Measurements from ENCODE around the gene OR6J1. TPM values are rescaled to one million over a fixed set of nuclear protein-coding genes. Genes with fewer than 3 reads are reported as not detected.
A peak's percentile ranks its signal among the peaks of the same experiment; 100 is the strongest.
"Not testable (repeated sequence)": the region's sequence is repeated elsewhere in the genome, so short reads cannot be mapped to it uniquely, and the experiment has no call there.

The OR6J1 gene
- total RNA-seq, 4 donors from 2014 or later: not detected

DNA sequence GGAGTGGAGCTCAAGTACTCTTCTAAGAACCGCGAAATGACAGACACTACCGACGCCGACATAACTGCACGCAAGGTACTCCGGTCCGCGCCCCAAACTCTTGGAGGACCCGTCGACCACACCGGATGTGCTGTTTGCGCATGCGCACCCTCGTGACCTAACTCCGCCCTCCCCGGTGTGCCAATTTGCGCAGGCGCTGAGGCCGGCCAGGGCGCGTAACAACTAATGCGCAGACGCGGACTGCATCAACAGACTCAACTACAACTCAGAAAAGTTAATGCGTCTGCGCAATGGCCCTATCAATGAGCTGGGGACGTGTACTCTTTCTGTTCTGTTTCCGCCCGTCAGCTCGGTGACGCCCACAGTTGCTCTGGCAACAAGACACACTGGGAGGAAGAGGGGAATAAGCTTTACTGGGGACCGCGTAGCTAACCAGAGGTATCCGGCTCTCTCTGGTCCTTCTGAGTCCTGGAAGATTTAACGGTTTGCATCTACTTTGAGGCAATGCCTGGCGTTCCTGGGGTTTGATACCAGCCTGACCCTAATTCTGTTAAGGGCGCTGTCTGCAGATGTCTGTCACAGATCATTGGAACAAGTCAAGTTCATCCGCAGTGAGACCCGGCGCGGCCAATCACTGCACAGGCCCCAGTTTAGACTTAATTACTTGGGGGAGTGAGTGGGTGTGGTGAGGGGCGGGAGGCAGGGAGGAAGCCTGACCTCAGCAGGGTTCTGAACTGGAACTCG, 54.9 kb downstream of the OR6J1 start, which contains the start of gene DAD1:
TSS of gene DAD1 (minus strand) at position 129 of the 744 bp plus-strand sequence. CDS start at position 62, 67 bp downstream.
- TF ChIP-seq, protein P1, sequence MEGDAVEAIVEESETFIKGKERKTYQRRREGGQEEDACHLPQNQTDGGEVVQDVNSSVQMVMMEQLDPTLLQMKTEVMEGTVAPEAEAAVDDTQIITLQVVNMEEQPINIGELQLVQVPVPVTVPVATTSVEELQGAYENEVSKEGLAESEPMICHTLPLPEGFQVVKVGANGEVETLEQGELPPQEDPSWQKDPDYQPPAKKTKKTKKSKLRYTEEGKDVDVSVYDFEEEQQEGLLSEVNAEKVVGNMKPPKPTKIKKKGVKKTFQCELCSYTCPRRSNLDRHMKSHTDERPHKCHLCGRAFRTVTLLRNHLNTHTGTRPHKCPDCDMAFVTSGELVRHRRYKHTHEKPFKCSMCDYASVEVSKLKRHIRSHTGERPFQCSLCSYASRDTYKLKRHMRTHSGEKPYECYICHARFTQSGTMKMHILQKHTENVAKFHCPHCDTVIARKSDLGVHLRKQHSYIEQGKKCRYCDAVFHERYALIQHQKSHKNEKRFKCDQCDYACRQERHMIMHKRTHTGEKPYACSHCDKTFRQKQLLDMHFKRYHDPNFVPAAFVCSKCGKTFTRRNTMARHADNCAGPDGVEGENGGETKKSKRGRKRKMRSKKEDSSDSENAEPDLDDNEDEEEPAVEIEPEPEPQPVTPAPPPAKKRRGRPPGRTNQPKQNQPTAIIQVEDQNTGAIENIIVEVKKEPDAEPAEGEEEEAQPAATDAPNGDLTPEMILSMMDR (IDR thresholded peaks at IDR 0.05): peak in 1 of 6 experiments; percentile 40
- peak; percentile 69 to 94 for TF ChIP-seq POLR2A (IDR thresholded peaks at IDR 0.05)
- intact Hi-C loops (cut with DNase I): no loop called here
- Histone ChIP-seq H3K4me1 (peaks cover 41 to 45% of the 10 kb centered on the region in 2 donors), H3K27ac (peak within 1 kb of the TSS; percentile 89 to 96 (median 93)), H3K27me3 (no peaks in the 10 kb centered on the region), H3K4me3 (replicated peaks in 1 of 3) (peak within 1 kb of the TSS; percentile 9 to 96 (median 52)), H3K9me3 (no peaks in the 10 kb centered on the region), H3K36me3 (no peaks in the 10 kb centered on the region)
- peak; percentile 99 for DNase-seq
- 0 to 1% methylated on average over 3 to 27 of the region's 44 CpGs for WGBS, 2 donors

GRCh38 chr14:22588526-22589095, 55.5 kb downstream of the OR6J1 start:
- 2% methylated on average over 17 of the region's 17 CpGs for WGBS, 2 donors
- H3K27ac ChIP-seq: peak overlapping the region; percentile 89 to 93 (median 91)
- H3K36me3 ChIP-seq: no peaks in the 10 kb centered on the region
- intact Hi-C loops (cut with DNase I): no loop called here
- no peaks in the 10 kb centered on the region for H3K9me3 ChIP-seq
- H3K27me3 ChIP-seq: no peaks in the 10 kb centered on the region
- DNase-seq: no peak
- H3K4me1 ChIP-seq: peaks cover 48 to 52% of the 10 kb centered on the region in 2 donors
- TF ChIP-seq, protein P1 (IDR thresholded peaks at IDR 0.05): no peak
- no peak for TF ChIP-seq POLR2A (IDR thresholded peaks at IDR 0.05)
- peak overlapping the region; percentile 2 to 96 (median 52) for H3K4me3 ChIP-seq (replicated peaks in 1 of 3)

DNA sequence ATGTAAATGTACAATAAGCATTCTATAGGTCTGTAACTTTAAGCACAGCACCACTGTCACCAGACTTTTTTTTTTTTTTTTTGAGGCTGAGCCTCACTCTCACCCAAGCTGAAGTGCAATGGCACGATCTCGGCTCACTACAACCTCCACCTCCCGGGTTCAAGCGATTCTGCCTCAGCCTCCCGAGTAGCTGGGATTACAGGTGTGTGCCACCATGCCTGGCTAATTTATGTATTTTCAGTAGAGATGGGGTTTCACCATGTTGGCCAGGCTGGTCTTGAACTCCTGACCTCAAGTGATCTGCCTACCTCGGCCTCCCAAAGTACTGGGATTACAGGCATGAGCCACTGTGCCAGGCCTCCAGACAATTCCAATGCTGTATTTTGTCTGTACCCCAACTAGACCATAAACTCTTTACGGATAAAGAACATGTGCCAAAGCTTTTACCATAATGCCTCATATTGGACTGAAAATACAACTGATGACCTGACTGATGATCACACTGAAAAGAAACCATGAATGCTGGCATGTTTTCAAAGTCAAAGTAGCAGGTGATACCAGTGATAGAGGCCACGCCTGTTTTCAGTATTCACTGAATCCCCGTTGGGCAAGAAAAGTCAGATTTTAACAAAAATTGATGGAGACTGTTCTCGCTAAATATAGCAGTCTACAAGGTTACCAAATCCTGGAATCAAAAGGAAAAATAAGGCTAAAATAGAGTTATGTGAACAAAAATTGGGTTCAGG, 56.3 kb downstream of the OR6J1 start:
- Histone ChIP-seq H3K4me3 (replicated peaks in 1 of 3) (peak overlapping the region in 1 of 3 donors; percentile 52), H3K27ac (peak overlapping the region in 2 of 3 donors; percentile 89 to 91), H3K4me1 (peaks cover 55 to 56% of the 10 kb centered on the region in 2 donors)
- 80 to 85% methylated on average over 10 of the region's 10 CpGs for WGBS, 2 donors
- intact Hi-C loops (cut with DNase I); H3K36me3 ChIP-seq; H3K27me3 ChIP-seq; H3K9me3 ChIP-seq; DNase-seq: not testable (repeated sequence)

GRCh38 chr14:22587247-22587646, 56.9 kb downstream of the OR6J1 start:
- H3K4me1 ChIP-seq: peaks cover 56 to 59% of the 10 kb centered on the region in 2 donors
- H3K27ac ChIP-seq: peak overlapping the region in 1 of 3 donors; percentile 89
- DNase-seq: no peak
- intact Hi-C loops (cut with DNase I): no loop called here
- 89% methylated on average over 5 of the region's 5 CpGs for WGBS, 2 donors
- no peaks in the 10 kb centered on the region for H3K27me3 ChIP-seq
- TF ChIP-seq, protein P1 (IDR thresholded peaks at IDR 0.05): no peak
- no peak for TF ChIP-seq POLR2A (IDR thresholded peaks at IDR 0.05)
- no peaks in the 10 kb centered on the region for H3K9me3 ChIP-seq
- no peak overlapping the region for H3K4me3 ChIP-seq (replicated peaks in 1 of 3)
- no peaks in the 10 kb centered on the region for H3K36me3 ChIP-seq

GRCh38 chr14:22583994-22584393, 60.2 kb downstream of the OR6J1 start:
- Histone ChIP-seq H3K4me3 (replicated peaks in 1 of 3) (no peak overlapping the region), H3K4me1 (peaks cover 55 to 63% of the 10 kb centered on the region in 2 donors), H3K27me3 (no peaks in the 10 kb centered on the region), H3K9me3 (no peaks in the 10 kb centered on the region), H3K27ac (peak overlapping the region; percentile 62 to 78 (median 71)), H3K36me3 (no peaks in the 10 kb centered on the region)
- WGBS, 2 donors: 28 to 31% methylated on average over 1 of the region's 1 CpG
- TF ChIP-seq POLR2A (IDR thresholded peaks at IDR 0.05): no peak
- TF ChIP-seq, protein P1 (IDR thresholded peaks at IDR 0.05): no peak
- intact Hi-C loops (cut with DNase I): no loop called here
- DNase-seq: no peak

Measured in thyroid gland (tissue), 4 donors.